Spleen (tissue), 7 donors: ENCODE results near the gene ACSS1.

Experiments
- CTCF ChIP-seq, 11 experiments: fragments of 200-600 bp in 7 of 11; fragments of 450-650 bp in 4 of 11; sonication (generic) in 4 of 11; IDR thresholded peaks in 8 of 11; conservative IDR thresholded peaks in 3 of 11; 1 replicate in 7 of 11; 2 replicates in 4 of 11; pipeline versions ENCODE4 v1.4.0 to v1.8.0; 2016 to 2021; ENCODE audit warnings: antibody characterized with exemption in 11 of 11, inconsistent platforms in 4 of 11, mild to moderate bottlenecking in 1 of 11
- POLR2A ChIP-seq, 3 donors: fragments of 450-650 bp; IDR thresholded peaks; one replicate each; pipeline ENCODE4 v1.5.1; 2017; ENCODE audit warnings: antibody characterized with exemption in 3 of 3, mild to moderate bottlenecking in 1 of 3
- donor health status: DM: no; HTN: no; CAD: no; lungs with moderate emphysema.
- donor health status: DM: no; HTN: no; CAD: no.
- donor health status: DM: no; HTN: no; CAD: no.

- TF ChIP-seq CTCF (IDR thresholded peaks at IDR 0.05 in 8 of 11, conservative IDR thresholded peaks at IDR 0.05 in 3 of 11) (peak in 1 of 11 experiments; percentile 39), POLR2A (IDR thresholded peaks at IDR 0.05) (no peak)
Measured at GRCh38 chr20:25083773-25084625, 26.1 kb upstream of the ACSS1 start.
